HepG2 (cell line): ENCODE data around the gene HLA-DMB. TPM values are rescaled to one million over a fixed set of nuclear protein-coding genes. Genes with fewer than 3 reads are reported as not detected.
A peak's percentile ranks its signal among the peaks of the same experiment; 100 is the strongest.

ENCODE experiments used
- AFF4 ChIP-seq: sonication (generic); formaldehyde crosslinking; IDR thresholded peaks from 2 replicates; pipeline ENCODE4 v1.4.0; 2020; ENCODE audit warnings: missing genetic modification reagents
- CAMTA2 ChIP-seq: sonication (generic); formaldehyde crosslinking; IDR thresholded peaks from 2 replicates; pipeline ENCODE4 v1.4.0; 2020; ENCODE audit warnings: mild to moderate bottlenecking, missing genetic modification reagents, borderline replicate concordance
- DR1 ChIP-seq: sonication (generic); formaldehyde crosslinking; IDR thresholded peaks from 2 replicates; pipeline ENCODE4 v1.8.0; 2021; ENCODE audit warnings: mild to moderate bottlenecking, missing genetic modification reagents, inconsistent platforms
- HNF1B ChIP-seq: sonication (generic); formaldehyde crosslinking; IDR thresholded peaks from 2 replicates; pipeline ENCODE4 v1.5.1; 2020; ENCODE audit warnings: mild to moderate bottlenecking, moderate library complexity, missing genetic modification reagents
- KLF9 ChIP-seq: IDR thresholded peaks from 2 replicates; pipeline ENCODE4 v1.6.1; 2016; ENCODE audit warnings: low read depth
- TAF1 ChIP-seq: sonication (generic); formaldehyde crosslinking; IDR thresholded peaks from 2 replicates; pipeline ENCODE4 v1.4.0; 2020; ENCODE audit warnings: missing genetic modification reagents
- ZFP36L1 ChIP-seq: sonication (generic); formaldehyde crosslinking; IDR thresholded peaks from 2 replicates; pipeline ENCODE4 v1.8.0; 2022; ENCODE audit warnings: mild to moderate bottlenecking, missing genetic modification reagents, moderate library complexity
- ZNF317 ChIP-seq: sonication (generic); formaldehyde crosslinking; IDR thresholded peaks from 2 replicates; pipeline ENCODE4 v1.5.0; 2020; ENCODE audit warnings: mild to moderate bottlenecking, missing genetic modification reagents
- ZNF407 ChIP-seq: sonication (generic); formaldehyde crosslinking; IDR thresholded peaks from one replicate; pipeline ENCODE4 v1.5.1; 2020; ENCODE audit warnings: mild to moderate bottlenecking, missing genetic modification reagents; ENCODE audit errors: not compliant biosample characterization
- ZNF414 ChIP-seq: sonication (generic); formaldehyde crosslinking; IDR thresholded peaks from 2 replicates; pipeline ENCODE4 v1.5.0; 2020; ENCODE audit warnings: missing genetic modification reagents
- ZNF720 ChIP-seq: sonication (generic); formaldehyde crosslinking; IDR thresholded peaks from 2 replicates; pipeline ENCODE4 v1.4.0; 2020; ENCODE audit warnings: missing genetic modification reagents
- ZNF740 ChIP-seq: sonication (generic); formaldehyde crosslinking; IDR thresholded peaks from 2 replicates; pipeline ENCODE4 v1.4.0; 2020; ENCODE audit warnings: missing genetic modification reagents
- ZNF83 ChIP-seq: sonication (generic); formaldehyde crosslinking; IDR thresholded peaks from 2 replicates; pipeline ENCODE4 v1.4.0; 2020; ENCODE audit warnings: missing genetic modification reagents, mild to moderate bottlenecking, borderline replicate concordance
- polyA plus RNA-seq, 8 experiments: library from polyadenylated mRNA; depleted of rRNA in 3 of 8; stranded (reverse) in 7 of 8; unstranded in 1 of 8; fragments of >200 nt; fragmentation: Illumina TruSeq in 4 of 8; extraction: Trizol in 4 of 8; gene quantifications; 2 replicates each; pipeline versions ENCODE4 v1.2.1 to v1.2.3, GENCODE V29; 2011 to 2016; ENCODE audit warnings: low read depth in 4 of 8, missing spikeins in 1 of 8, mixed read lengths in 1 of 8; ENCODE audit not compliant: insufficient read depth in 1 of 8
- total RNA-seq, 5 experiments: library from RNA; depleted of rRNA; stranded (reverse); fragments of >200 nt; fragmentation: Illumina TruSeq; extraction: Trizol; gene quantifications; 2 replicates each; pipeline ENCODE4 v1.2.3, GENCODE V29; 2016; ENCODE audit warnings: low read depth in 1 of 5

The HLA-DMB gene
- total and polyA plus RNA-seq, 2 of the 13 experiments (the other 11 are each of a cell fraction or from before 2014, with no cell fraction given), result not detected

DNA sequence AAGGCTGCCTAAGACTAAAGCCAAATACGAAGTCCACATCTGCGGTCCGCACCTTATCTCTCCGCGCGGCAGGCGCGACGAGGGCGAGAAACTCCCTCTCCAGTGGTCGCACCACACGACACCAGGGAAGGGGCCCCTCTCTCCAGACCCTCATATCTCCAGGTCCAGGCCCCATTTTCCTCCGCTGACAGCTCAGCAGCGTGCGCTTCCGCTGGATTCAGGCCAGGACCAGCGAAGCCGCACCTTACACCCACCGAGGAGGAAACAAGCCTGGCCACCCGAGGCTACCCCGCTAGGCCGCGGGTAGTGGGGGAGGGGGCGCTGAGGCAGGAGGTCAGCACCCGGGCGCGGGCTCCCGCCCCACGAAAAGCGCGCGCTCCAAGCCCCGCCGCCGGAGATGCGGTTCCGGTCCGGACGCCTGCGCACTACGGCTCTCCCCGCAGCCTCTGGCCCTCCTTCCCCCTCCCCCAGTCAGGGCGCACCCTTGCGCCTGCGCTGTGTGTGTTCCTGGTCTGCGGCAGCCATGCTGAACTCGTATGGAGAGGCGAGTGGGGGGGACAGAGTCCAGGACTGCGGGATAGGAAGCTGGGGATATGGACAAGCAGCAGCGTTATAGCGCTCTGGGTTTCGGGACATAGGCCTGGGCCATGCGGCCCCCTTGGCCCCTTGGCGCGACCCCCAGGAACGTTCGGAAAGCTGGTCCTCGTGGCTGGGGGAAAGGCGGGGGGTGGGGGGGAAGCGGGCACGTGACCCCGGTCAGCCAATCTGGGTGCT lies 27.5 kb upstream of the HLA-DMB start, which contains the start of gene BRD2 (continued):
- TF ChIP-seq DR1 (CRISPR knock-in tag) (peak; percentile 59; the same call in 1 of the 2 replicates), CAMTA2 (CRISPR knock-in tag) (no peak), ZNF317 (CRISPR knock-in tag) (peak; percentile 66), TAF1 (CRISPR knock-in tag) (peak; percentile 84), ZNF740 (CRISPR knock-in tag) (peak; percentile 99), ZNF83 (peak; percentile 50), KLF9 (CRISPR knock-in tag) (peak; percentile 30; the same call in 1 of the 2 replicates), ZFP36L1 (peak; percentile 97), HNF1B (CRISPR knock-in tag) (peak; percentile 94), ZNF720 (CRISPR knock-in tag) (no peak), AFF4 (CRISPR knock-in tag) (0 out of 2 replicates have a peak, but pooled peaks have one; percentile 63), ZNF414 (CRISPR knock-in tag) (peak; percentile 80), ZNF407 (CRISPR knock-in tag) (peak; percentile 95)
